ENCODE results near the gene SYT15. TPM values are rescaled to one million over a fixed set of nuclear protein-coding genes. Genes with fewer than 3 reads are reported as not detected.

The SYT15 gene
- 0.22 and 0.39 TPM in 2 replicates for total RNA-seq

GRCh38 chr10:46578474-46579178, at the start of gene SYT15:
SYT15 (plus strand) TSS chr10:46579128; CDS start chr10:46579169, 41 bp downstream.

DNA sequence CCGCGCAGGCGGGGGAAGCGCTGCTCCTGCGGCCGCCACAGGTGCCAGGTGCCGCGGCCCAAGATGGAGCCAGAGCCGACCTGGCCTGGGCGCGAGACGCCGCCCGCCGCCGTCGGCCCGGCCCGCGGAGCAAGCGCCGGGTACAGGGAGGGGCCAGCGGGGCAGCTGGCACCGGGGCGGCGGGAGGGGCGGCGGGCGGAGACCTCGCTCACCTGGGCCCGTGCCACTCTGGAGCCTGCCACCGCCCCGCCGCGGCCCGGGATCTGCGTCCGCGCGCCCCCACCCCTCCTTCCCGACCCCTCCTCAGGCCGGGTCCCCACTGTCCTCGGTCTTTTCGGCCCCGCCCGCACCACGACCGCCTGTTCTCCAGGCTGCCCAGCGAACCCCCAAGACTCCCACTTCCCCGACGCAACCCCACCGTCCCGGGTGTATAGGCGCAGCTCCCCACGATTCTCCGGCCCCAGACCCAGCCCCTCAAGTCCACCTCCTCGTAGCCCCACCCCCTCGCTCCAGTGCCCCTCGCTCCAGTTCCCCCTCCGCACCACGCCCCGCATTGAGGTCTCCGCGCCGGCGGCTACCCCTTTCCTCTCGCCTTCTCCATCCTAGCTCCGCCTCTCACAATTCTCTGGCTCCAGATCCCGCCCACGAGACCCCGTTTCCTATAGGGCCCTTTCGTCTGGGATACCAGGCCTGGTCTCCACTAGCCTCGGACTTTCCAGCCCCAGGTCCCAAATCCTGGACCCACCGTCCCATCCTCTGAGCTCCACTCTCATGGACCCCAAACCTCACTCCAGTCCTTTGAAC, 22.2 kb upstream of the SYT15 start, which contains the start of gene GPRIN2:
Gene GPRIN2 (minus strand): TSS at position 144 of the 804 bp plus-strand sequence. CDS start 5,922 bp downstream, outside the sequence.

Other genes starting within 250 kb of the SYT15 start
- gene ANXA8L1, start 203.4 kb upstream of the SYT15 start, total RNA-seq, result 465 and 960 TPM in 2 replicates
- gene NPY4R, start 113.2 kb upstream of the SYT15 start, total RNA-seq, result 0.11 TPM in 1 of 2 replicates, not detected in the other
- 4.7 TPM in 1 of 2 replicates, not detected in the other for gene GPRIN2, start 22.5 kb upstream of the SYT15 start, total RNA-seq